ENCODE measurements around the gene SFXN1. TPM values are rescaled to one million over a fixed set of nuclear protein-coding genes. Genes with fewer than 3 reads are reported as not detected.

The SFXN1 gene
- total RNA-seq, 1 experiment from 2014 or later, result 176 TPM

DNA sequence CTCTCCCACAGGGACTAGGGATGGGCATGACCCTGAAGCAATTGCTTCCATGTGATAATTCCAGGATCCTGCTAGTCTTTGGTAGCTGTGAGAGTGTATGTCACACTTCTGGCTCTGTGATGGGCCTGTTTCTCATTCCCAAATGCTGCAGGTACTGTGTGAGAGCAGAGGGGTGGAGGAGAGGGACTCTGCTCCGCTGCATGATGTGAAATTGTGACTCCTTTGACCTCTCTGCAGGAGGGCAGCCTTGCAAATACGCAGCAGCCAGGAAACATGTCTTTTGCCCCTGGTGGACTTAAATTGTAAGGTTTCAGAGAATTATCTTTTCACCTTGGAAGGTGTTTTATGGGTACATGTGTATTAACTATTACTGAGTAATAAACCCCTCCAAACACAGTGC is 61.6 kb downstream of the SFXN1 start:
- no peak for DNase-seq (ENCODE audit: low read depth)

DNA sequence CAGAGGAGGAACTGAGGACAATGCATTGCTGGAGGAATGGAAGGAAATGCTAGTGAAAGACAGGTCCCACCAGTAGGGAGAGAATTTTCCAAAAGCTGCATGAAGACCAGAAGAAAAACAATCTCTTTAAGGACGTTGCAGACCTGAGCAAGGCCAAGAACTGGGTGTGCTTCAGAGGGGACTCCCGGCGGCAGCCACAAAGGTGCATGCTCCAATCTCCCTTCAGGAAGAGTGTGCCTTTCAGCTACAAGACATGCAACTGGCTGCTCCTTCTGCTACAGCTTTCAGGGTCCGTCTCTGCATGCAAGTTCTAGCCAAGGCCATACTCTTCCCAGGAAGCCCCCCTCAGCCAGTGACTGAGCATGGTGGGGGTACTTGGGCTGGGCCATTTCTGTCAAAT is 62.9 kb downstream of the SFXN1 start:
- no peak for DNase-seq (ENCODE audit: low read depth)

DNA sequence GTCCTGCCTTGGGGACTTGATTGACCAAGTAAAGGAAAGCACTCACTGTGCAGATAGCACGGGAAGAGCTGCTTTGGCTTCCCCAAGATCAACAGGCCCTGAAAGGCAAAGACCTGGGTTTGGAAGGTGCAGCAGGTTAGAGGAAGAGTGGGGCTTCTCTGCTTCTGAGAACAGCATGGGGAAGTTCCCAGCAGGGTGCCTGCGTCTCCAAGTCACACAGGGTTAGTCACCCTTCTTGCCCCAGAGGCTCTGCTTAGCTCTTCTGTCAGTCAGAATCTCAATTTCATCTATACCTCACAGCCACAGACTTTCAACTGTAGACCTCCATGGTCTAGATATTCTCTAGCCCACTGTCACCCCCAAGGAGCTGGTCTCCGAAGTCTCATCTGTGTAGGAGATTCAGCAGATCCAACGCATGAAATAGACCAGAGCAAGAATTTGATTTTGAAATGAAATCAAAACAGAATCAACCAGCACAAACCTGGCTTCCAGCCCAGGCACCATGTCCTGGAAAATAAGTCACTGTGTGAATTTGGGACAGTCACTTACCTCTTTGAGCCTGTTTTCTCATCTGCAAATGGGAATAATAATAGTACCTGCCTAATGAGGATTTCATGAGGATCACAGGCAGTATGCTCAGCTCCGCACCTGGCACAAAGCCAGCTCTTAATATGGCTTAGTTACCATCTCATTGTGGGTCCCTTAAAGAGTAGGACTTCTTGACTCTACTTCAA is 64.0 kb downstream of the SFXN1 start:
- DNase-seq (ENCODE audit: low read depth), result peak; percentile 39

DNA sequence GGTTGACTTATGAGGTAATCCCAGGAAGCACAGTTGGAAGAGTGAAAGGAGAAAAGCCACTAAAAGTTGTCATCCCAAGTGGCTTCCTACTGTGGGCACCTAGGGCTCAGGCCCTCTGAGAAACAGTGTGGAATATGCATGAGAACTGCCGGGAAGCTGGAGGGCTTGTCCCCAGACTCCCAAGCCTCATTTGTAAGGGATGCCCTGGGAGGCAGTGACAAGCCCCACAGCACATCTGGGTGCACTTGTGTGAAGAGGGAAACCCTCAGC is 64.5 kb downstream of the SFXN1 start:
- DNase-seq (ENCODE audit: low read depth), result no peak

DNA sequence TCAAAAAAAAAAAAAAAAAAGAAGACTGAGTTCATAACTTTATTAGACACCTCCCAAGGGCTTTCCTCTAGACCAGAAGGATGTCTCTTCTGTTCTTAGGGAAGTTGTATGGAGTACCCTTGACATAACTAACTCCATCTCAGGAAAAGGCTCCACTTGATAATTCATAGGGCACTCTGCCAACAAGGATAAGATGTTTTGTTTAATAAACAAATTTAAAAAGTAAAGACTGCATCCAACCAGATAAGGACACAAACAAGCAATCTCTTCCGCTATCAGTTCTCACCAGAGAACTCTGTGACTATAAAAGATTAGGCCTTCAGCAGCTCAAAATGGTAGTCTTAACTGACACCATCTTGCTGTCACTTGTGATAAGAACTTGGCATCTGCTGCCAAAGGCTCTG is 65.8 kb downstream of the SFXN1 start:
- no peak for DNase-seq (ENCODE audit: low read depth)

DNA sequence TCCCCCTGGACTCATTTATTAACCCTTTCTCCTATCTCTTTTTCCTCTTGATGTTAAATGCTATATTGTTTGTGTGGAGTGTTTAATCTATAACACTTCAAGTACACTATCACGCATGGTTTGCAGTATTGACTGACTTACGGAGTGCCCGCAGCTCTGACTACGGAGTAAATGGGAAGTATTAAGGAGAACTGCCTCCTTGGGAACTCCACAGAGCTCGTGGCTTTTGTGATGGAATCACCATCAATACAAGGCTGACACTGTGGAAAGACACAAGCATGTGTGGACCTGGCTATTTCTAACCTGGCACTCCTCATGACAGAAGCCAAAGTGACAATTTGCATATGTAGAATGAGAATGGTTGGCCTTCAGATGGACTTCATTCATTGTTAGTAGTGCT is 66.2 kb downstream of the SFXN1 start:
- DNase-seq (ENCODE audit: low read depth), result no peak

DNA sequence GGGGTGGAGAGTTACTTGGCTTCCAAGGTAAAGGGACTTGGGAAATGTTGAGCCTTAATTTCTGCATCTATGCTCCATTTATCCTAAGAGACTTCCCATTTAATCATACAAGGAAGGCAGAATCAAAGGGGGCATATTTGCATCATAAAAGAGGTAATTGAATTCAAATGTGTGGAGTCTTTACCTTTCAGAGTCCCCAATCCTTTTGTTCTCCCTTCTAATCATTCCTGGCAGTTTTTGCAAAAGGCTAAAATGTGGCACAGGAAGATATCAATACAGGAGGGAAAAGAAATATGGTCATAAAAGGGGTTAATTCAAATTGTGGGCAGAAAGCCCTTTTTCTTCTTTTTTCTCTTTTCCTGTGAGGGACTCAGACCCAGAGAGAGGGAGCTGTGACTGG is 69.5 kb downstream of the SFXN1 start:
- no peak for DNase-seq (ENCODE audit: low read depth)

DNA sequence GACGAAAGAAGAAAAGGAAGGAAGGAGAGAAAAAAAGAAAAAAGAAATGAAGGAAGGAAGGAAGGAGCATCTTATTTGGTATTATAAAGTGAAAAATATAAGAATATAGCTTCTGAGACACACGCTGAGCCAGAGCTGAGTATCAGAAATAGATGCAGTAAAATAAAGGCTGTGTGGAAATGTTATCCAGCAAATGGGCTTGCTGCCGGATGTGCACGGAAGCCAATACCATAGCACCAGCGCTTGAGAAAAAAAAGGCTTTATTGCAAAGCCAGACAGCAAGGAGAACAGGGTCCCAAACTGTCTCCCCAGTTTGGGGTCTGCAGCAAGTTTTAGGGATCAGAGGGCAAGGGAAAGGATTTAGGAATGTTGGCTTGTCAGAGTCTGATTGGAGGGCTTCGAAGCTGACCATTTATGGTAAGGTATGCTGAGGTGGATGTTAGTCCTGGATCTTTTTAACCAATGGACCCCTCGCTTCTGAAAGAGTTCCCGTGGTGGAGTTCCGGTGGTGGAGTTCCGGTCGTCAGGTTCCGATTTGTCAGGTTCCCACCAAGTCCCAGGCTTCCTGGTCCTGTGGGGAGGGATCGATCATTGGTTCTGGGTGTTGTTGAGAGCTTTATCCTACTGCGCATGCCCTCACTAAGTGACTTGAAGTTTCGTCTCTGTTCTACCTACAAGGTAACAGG is 70.4 kb downstream of the SFXN1 start:
- DNase-seq (ENCODE audit: low read depth), result no peak

DNA sequence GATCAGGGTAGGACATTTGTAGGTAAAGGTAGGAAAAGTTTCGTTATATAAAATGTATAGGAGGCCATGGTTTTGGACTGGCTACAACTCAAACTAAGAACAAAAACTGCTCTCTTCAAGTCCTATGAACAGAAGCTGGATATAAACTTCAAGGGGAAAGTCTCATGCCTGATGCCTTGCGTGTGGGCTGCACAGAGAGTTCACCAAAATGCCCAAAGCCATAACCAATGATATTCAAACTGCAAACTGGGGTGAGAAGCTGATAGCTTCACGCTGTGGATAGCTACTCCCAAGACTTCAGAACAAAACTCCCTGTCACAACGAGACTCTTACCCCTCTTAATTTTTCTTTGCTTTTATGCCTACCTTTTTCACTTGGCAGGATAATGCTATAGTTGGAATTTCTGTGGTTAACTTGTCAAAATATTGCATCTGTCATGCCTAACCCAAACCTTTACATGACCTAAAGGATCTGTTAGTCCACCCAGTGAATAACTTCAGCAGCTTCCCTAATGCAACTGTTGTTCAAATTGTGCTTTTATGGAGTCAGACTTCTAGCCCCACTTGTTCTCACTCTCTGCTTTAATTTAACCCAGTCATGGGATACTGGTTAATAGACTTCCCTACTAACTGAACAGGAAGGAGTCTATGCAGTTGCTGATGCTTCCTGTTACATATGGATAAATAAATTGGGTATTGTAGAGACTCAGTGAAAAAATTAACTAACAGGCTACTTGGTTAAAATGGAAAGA is 71.9 kb downstream of the SFXN1 start:
- DNase-seq (ENCODE audit: low read depth), result no peak

DNA sequence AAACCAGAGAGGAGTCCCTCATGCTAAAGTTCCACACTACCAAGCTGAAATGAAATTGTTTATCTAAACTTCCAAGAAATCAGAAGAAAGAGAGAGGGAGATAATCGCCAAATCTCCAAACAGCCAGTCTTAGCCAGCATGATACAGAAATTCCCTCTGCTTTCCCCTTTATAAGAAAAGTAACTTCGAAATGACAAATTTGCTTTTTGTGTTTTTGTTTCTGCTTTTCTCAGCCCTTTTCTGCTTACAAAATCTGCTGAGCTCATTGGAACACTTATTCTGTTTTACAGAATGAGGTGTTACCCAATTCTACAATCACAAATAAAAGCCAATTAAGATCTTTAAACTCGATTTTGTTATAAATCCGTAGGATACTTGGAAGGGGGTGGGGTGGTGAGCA is 72.9 kb downstream of the SFXN1 start:
- DNase-seq (ENCODE audit: low read depth), result no peak

DNA sequence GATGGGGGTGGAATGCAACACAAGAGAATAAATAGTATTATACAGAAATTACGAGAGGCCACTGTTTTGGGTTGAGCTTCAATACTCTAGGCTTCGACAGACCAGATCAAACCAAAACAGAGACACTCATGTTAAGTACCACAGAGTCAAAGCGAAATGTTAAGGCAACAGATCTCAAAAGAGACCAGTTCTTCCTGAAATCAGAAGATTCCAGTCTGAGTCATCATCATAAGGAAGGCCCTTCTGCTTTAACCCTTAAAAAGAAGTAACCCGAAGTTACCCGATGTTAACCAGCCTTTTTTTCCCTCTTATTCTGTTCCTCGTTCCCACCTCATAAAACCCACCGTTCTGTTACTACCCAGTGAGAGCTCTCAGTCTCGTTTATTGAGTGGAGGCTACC is 75.9 kb downstream of the SFXN1 start:
- no peak for DNase-seq (ENCODE audit: low read depth)

DNA sequence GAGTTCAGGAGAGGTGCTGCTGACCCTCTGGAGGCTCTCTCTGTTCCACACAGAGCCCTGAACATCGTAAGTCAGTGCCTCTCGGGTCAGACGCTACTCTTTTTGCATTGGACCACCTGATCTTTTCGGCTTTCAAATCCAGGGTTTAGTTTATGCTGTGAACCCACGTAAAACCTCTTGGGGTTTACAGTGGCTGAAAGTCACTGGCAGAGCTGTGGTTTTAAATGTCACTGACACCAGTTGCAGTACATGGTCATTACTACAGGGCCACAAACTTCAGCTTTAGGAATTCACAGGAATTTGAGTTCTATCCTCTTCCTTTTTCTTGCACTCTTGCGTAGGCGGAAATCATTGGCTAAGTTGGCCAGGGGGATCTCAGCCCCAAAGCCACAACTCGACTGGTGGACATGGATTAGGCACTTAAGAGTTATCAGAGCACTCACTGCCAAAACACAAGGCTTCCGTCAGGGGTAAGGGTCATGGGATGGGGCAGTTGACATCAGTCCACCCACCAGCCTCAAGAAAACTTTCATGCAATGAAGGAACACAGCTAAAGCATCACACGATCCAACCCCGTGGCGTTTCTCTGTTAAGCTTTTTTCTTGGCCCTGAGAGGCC is 76.9 kb downstream of the SFXN1 start:
- DNase-seq (ENCODE audit: low read depth), result no peak

DNA sequence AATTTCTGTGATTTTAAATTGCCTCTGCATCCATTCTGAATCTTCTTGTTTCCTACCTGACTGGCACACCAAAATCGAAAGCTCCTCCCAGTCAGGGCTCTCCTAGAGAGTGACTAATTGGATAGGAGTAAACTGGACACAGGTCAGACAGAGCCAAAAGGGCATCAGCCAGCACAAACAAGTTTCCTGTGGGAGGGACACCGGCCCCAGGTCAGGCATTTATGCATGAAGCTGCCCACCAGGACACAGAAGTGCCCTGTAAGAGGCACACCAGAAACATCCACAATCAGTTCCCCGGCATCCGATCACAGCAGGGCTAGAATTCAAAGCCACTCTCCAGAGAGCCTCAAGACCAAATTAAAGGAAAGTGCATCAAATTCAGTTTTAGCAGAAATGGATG is 78.4 kb downstream of the SFXN1 start:
- DNase-seq (ENCODE audit: low read depth), result no peak

DNA sequence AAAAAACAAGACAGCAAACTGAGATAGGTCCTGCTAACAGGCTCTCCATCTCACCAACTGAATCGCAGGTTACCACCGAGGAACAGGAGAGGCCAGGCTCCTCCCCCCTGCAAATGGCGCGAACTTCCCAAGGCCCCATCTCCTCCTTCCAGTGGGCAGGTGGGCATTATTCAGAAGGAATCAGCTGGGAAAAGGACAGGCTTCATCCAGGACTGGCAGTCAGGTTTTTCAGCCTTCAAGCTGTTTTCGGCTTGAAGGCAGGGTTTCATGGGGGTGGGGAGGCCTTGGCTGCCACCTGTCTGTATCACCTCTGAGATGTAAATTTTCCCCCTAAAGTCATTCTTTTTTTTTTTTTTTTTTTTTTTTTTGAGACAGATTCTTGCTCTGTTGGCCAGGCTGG is 79.4 kb downstream of the SFXN1 start:
- no peak for DNase-seq (ENCODE audit: low read depth)

DNA sequence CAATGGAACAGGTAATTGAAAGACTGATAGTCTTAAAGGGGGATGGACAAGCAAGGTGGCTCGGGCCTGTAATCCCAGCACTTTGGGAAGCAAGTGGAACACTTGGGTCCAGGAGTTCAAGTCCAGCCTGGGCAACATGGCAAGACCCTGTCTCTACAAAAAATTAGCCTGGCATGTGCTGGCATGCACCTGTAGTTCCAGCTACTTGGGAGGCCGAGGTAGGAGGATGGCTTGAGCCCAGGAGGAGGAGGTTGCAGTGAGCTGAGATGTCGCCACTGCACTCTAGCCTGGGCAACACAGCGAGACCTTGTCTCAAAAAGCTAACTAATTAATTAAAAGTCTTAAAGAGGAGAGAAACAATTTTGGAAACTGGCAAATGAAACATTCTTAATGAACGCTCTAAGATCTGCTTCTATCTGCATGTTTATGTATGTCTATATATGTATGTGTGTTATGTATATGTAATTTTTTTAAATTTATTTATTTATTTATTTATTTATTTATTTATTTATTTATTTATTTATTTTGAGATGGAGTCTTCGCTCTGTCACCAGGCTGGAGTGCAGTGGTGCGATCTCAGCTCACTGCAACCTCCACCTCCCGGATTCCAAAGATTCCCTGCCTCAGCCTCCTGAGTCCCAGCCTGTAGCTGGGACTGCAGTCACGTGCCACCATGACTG is 80.6 kb downstream of the SFXN1 start:
- no peak for DNase-seq (ENCODE audit: low read depth)

DNA sequence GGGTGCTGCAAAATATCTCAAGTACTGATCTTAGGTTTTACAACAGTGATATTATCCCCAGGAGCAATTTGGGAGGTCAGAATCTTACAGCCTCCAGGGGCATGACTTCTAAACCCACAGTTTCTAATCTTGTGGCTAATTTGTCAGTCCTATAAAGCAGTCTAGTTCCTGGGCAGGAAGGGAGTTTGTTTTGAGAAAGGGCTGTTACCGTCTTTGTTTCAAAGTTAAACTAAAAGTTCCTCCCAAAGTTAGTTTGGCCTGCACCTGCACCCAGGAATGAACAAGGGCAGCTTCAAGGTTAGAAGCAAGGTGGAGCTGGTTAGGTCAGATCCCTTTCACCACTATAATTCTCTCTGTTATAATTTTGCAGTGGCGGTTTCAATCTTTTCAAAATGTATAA is 81.7 kb downstream of the SFXN1 start:
- no peak for DNase-seq (ENCODE audit: low read depth)

DNA sequence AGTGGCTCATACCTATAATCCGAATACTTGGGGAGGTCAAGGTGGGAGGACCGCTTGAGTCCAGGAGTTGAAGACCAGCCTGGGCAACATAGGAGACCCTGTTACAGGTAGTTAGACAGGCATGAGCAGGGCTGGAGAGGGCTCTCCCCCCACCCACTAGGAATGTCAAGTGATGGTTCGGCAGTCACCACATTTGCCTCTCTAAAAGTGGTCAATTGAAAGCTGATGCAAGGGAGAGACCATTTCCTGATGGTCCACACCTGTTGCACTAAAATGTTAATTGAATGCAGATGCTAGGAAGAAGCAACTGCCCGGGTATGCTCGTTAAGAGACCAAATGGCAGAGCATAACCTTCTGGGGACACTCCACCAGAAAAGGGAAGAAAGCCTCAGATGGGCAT is 82.7 kb downstream of the SFXN1 start:
- no peak for DNase-seq (ENCODE audit: low read depth)

DNA sequence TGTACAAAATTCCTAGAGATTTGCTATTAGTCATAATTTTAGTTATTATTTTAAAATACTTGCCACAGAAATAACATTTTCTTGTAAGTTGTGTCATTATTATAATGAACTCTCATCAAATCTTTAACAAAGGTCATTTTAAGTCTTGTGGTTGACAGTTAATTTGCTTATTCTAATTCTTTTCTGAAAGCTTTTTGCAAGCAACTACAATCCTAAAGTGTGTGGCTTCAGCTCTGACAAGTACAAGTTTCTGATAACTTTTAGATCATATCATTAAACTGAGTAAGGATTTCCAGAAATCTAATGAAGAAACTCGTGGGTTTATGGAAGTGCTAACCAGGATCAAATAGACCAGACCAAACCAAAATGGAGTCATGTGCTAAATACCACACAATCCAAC is 86.4 kb downstream of the SFXN1 start:
- DNase-seq (ENCODE audit: low read depth), result no peak

DNA sequence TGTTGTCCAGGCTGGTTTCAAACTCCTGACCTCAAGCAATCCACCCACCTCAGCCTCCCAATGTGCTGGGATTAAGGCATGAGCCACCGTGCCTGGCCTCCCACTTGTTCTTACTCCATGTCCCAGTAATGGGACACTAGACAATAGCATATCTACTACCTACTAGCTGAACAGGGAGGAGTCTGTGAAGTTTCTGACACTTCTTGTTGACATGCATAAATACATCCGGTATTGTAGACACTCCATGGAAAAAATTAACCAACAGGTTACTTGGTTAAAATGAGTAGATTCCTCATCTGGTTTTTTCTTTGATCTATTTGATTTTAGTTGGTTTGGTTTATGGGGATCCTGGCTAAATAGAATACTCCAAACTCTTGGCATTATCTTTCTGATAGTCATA is 88.3 kb downstream of the SFXN1 start:
- no peak for DNase-seq (ENCODE audit: low read depth)

DNA sequence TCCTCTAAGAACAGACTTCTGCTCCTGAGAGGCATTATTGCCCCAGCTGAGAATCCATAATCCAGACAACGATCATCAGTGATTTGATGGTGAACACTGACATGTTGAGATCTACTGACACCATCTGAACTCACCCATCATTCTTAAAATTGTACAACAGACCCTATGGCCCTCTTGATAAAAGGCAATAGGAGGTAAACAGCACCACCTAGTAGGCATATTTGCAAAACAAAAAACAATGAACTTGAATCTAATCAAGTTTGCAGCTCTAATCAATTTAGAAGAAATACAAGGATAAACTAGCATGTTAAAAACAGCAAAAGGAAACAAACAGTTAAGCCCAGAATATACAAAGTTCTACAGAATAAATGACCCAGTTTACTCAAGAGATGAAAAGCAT is 89.6 kb downstream of the SFXN1 start:
- DNase-seq (ENCODE audit: low read depth), result no peak

DNA sequence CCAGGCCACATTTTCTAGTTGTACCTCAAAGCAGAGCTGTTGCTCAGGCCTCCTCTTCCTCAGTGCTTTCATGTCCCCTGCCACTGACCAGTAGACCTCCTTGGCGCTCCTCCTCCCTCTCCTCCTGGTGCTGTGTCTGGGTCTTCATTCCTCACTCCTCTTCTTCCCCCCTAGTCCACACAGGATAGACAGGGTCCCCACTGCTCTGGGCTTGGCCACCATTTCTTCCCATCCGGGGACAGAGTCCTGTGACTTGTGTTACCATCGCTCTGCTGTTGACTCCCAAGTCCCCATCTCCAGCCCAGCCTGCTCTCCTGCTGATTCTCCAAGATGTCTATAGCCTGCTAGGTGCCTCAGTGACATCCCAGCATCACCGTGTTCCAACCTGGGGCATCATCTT is 91.3 kb downstream of the SFXN1 start:
- no peak for DNase-seq (ENCODE audit: low read depth)

DNA sequence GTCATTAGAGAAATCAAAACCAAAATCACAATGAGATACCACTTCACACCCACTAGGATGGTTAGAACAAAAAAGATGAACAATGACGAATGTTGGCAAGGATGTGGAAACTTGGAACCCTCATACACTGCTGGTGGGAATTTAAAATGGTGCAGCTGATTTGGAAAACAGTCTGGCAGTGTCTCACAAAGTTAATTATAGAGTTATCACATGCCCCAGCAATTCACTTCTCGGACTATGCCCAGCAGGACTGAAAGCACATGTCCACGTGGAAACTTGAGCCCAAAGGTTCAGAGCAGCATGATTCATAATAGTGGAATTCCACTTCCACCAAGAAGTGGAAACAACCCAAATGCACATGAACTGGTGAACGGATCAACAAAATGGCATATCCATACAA is 94.5 kb downstream of the SFXN1 start:
- DNase-seq (ENCODE audit: low read depth), result peak; percentile 85

Data from HT1080 (cell line).